Measurements from ENCODE around the gene TMEM184C.

DNA sequence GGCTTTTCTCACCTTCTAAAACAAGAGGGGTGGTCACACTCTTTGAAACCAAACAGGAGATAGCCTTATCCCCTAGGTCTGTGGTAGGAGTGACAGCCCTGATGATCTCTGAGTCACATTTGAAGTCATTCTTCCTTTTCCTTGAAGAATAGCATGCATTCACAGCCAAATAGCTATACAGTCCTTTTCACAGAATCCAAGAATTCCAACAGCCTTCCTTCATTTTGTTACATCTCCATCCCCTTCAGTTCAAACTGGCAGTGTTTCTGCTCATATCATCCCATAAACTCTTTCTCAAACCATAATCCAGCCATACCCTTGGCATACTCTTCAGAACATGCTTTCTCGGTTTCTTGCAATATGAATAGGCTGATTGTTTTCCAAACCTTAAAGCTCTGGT, 33.3 kb upstream of the TMEM184C start:
- TF ChIP-seq, protein P1, sequence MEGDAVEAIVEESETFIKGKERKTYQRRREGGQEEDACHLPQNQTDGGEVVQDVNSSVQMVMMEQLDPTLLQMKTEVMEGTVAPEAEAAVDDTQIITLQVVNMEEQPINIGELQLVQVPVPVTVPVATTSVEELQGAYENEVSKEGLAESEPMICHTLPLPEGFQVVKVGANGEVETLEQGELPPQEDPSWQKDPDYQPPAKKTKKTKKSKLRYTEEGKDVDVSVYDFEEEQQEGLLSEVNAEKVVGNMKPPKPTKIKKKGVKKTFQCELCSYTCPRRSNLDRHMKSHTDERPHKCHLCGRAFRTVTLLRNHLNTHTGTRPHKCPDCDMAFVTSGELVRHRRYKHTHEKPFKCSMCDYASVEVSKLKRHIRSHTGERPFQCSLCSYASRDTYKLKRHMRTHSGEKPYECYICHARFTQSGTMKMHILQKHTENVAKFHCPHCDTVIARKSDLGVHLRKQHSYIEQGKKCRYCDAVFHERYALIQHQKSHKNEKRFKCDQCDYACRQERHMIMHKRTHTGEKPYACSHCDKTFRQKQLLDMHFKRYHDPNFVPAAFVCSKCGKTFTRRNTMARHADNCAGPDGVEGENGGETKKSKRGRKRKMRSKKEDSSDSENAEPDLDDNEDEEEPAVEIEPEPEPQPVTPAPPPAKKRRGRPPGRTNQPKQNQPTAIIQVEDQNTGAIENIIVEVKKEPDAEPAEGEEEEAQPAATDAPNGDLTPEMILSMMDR (IDR thresholded peaks at IDR 0.05), result no peak
- no peak for TF ChIP-seq POLR2A (IDR thresholded peaks at IDR 0.05)
- no peak for TF ChIP-seq EP300 (IDR thresholded peaks at IDR 0.05)
- TF ChIP-seq POLR2AphosphoS5 (IDR thresholded peaks at IDR 0.05), result no peak
